WERI-Rb-1 (cell line): ENCODE measurements around the gene MBD4.

ENCODE experiments used
- DNase-seq: peaks from one replicate; pipeline ENCODE4 v3.0.0-alpha.2; 2020
- H3K27ac ChIP-seq: fragments of 250-450 bp; sonication (Bioruptor Pico); 2 replicates; pipeline ENCODE4 v1.5.1; 2020; ENCODE audit warnings: mild to moderate bottlenecking, moderate library complexity
- H3K27me3 ChIP-seq: fragments of 250-450 bp; sonication (Bioruptor Pico); 2 replicates; pipeline ENCODE4 v1.5.1; 2021; ENCODE audit warnings: mild to moderate bottlenecking, low read depth, moderate library complexity; ENCODE audit not compliant: insufficient read depth, severe bottlenecking
- H3K36me3 ChIP-seq: fragments of 250-450 bp; sonication (Bioruptor Pico); 2 replicates; pipeline ENCODE4 v1.5.1; 2020; ENCODE audit warnings: mild to moderate bottlenecking, moderate library complexity
- H3K4me3 ChIP-seq: 2 replicates; pipeline ENCODE4 v1.5.1; 2011; ENCODE audit warnings: low read depth, mild to moderate bottlenecking, control low read depth, low read length
- H3K9me3 ChIP-seq: fragments of 250-450 bp; sonication (Bioruptor Pico); 2 replicates; pipeline ENCODE4 v1.5.1; 2021; ENCODE audit warnings: mild to moderate bottlenecking, moderate library complexity; ENCODE audit not compliant: severe bottlenecking
- TF ChIP-seq, protein P1 (sequence below): IDR thresholded peaks from 2 replicates; pipeline ENCODE4 v1.5.1; 2011; ENCODE audit warnings: low read depth, mild to moderate bottlenecking, control low read depth, inconsistent platforms, low read length

MBD4 gene

DNA sequence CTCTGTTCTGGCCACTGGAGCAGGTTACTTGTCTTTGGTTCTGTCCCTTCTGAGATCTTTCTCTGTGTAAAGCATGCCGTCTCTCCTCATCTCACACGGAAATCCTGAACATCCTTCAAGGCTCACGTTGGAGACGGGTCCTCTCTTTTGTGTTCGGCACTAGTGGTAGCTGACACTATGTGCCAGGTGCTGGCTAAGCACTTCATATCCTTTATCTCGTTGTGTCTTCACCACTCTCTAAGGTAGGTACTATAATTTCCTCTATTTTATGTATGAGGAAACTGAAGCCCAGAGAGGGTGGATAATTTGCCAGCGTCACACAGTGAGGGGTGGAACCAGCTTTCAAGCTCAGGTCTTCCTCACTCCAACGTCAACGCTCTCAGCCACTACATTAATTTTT lies 1.5 kb upstream of the MBD4 start:
- TF ChIP-seq, protein P1, sequence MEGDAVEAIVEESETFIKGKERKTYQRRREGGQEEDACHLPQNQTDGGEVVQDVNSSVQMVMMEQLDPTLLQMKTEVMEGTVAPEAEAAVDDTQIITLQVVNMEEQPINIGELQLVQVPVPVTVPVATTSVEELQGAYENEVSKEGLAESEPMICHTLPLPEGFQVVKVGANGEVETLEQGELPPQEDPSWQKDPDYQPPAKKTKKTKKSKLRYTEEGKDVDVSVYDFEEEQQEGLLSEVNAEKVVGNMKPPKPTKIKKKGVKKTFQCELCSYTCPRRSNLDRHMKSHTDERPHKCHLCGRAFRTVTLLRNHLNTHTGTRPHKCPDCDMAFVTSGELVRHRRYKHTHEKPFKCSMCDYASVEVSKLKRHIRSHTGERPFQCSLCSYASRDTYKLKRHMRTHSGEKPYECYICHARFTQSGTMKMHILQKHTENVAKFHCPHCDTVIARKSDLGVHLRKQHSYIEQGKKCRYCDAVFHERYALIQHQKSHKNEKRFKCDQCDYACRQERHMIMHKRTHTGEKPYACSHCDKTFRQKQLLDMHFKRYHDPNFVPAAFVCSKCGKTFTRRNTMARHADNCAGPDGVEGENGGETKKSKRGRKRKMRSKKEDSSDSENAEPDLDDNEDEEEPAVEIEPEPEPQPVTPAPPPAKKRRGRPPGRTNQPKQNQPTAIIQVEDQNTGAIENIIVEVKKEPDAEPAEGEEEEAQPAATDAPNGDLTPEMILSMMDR, result no peak
- H3K27me3 ChIP-seq, result no peaks in the 10 kb centered on the region
- peak overlapping the region; percentile 99 for H3K4me3 ChIP-seq
- no peak for DNase-seq
- H3K36me3 ChIP-seq, result peaks cover 21% of the 10 kb centered on the region
- H3K9me3 ChIP-seq, result no peaks in the 10 kb centered on the region
- H3K27ac ChIP-seq, result peak overlapping the region; percentile 96

DNA sequence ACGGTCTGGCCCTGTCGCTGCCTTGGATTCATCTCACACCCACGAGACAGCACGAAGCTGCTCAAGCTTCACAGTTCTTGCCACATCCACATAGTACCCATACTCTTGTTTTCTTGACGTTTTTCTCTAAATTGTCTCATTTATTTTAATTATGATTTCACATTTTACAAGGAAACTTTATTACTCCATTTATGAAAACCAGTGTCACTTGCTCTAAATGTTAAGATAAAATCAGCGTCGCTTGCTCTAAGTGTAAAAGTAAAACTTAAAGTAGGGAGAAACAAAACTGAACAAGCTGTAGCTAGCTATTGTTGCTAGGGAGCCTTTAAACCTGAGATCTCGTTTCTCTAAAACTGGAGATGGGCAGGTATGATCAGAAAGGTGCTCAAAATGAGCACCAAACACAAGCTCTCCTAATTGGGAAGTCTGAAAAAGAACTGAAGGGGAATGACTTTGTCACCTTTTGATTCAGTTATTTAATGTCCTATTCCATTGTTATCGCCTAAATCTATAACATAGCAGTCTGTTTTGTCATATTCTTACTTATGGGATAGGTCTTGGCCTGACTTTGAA lies 956 bp upstream of the MBD4 start:
- Histone ChIP-seq H3K27ac (peak overlapping the region; percentile 96), H3K4me3 (peak overlapping the region; percentile 99), H3K27me3 (no peaks in the 10 kb centered on the region), H3K9me3 (no peaks in the 10 kb centered on the region), H3K36me3 (peaks cover 27% of the 10 kb centered on the region)
- TF ChIP-seq, protein P1, result no peak
- DNase-seq, result no peak

DNA sequence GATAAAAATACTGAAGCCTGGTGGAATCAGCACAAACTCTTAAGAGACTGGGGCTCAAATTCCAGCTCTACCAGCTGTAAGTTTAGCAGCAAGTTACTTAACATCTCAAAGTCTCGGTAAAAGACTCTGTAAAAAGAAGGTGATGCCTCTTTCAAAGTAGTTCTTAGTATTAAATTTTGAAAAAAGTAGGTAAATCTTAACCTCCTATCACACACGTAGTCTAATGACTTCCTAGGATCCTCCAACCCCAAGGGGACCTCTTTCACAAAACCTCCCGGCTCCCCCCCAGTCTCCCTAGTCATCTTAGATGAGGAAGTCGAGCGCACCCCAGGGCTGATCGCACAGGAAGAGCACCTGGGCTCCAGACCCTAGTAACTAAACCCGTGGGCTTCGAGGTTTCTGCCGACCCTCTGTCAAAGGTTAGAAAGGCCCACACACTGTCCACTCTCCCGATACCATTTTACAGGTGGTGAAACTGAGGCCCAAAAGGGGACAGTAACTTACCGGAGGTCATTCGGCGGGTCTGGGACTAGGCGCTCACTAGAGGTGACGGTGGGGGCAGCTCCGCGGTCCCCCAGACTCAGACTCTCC lies 427 bp downstream of the MBD4 start:
- H3K27me3 ChIP-seq, result no peaks in the 10 kb centered on the region
- peak overlapping the region; percentile 99 for H3K4me3 ChIP-seq
- TF ChIP-seq, protein P1, result no peak
- H3K27ac ChIP-seq, result peak overlapping the region; percentile 76
- peaks cover 38% of the 10 kb centered on the region for H3K36me3 ChIP-seq
- DNase-seq, result peak; percentile 23
- H3K9me3 ChIP-seq, result no peaks in the 10 kb centered on the region

DNA sequence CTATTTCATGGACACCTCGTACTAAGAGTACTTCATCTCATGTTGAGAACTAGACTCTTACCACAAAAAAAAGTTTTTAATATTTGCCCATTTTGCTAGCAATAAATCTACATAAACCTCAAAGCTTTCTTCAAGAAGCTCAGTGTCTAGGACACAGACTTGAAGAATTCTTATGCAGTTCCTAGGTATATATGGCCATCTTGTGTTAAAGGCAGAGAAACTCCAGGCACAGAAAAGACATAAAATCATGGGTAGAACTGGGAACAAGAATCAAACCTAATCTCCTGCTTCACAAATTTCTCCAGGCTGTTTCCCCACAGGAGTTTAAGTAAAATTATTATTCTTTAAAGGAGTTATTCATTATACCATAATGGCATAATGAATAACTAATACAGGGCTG lies 4.4 kb downstream of the MBD4 start:
- Histone ChIP-seq H3K27ac (no peak overlapping the region), H3K4me3 (no peak overlapping the region), H3K9me3 (no peaks in the 10 kb centered on the region), H3K27me3 (no peaks in the 10 kb centered on the region), H3K36me3 (peaks cover 76% of the 10 kb centered on the region)
- TF ChIP-seq, protein P1, result no peak
- no peak for DNase-seq

DNA sequence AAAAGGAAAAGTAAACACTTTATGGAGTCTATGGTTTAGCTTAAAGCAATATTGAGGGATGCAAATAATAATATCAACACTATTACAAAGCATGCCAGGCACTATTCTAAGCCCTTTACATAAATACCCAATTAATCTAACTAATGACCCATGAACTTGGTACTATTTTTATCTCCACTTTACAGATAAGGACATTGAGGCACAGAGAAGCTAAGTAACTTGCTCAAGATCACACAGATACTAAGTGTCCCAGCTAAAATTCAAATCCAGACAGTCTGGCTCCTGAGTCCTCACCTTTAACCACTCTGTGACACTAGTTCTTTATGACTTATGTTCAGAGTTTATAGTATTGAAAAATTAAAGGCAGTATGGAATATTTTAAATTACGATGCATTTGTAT lies 5.6 kb downstream of the MBD4 start:
- H3K4me3 ChIP-seq, result no peak overlapping the region

More for the DNA sequence above, 5.6 kb downstream of the MBD4 start:
- peaks cover 78% of the 10 kb centered on the region for H3K36me3 ChIP-seq
- TF ChIP-seq, protein P1, result no peak
- no peaks in the 10 kb centered on the region for H3K27me3 ChIP-seq
- H3K27ac ChIP-seq, result no peak overlapping the region
- no peaks in the 10 kb centered on the region for H3K9me3 ChIP-seq
- no peak for DNase-seq
